Transverse colon (tissue), 4 donors: ENCODE results near the gene PTPRB. TPM values are rescaled to one million over a fixed set of nuclear protein-coding genes. Genes with fewer than 3 reads are reported as not detected.

Experiments
- DNase-seq: peaks from one replicate; pipeline ENCODE4 v3.0.0-alpha.2; 2019
- H3K27ac ChIP-seq, 4 donors: fragments of 200-600 bp; sonication (generic); 2 replicates each; pipeline ENCODE4 v1.5.1; 2016 to 2018; ENCODE audit warnings: inconsistent platforms in 4 of 4
- H3K27me3 ChIP-seq: fragments of 200-600 bp; sonication (generic); 2 replicates; pipeline ENCODE4 v1.5.1; 2017; ENCODE audit warnings: inconsistent platforms
- H3K36me3 ChIP-seq, 4 donors: fragments of 200-600 bp; sonication (generic); 2 replicates each; pipeline ENCODE4 v1.5.1; 2017 to 2019; ENCODE audit warnings: inconsistent platforms in 4 of 4
- H3K4me1 ChIP-seq, 4 donors: fragments of 200-600 bp; sonication (generic); 2 replicates each; pipeline ENCODE4 v1.5.1; 2017 to 2020; ENCODE audit warnings: inconsistent platforms in 4 of 4
- H3K4me3 ChIP-seq, 4 donors: fragments of 200-600 bp; sonication (generic); 1 replicate in 1 of 4; 2 replicates in 3 of 4; pipeline versions ENCODE4 v1.5.1 to v1.6.1; 2017 to 2019; ENCODE audit warnings: inconsistent platforms in 4 of 4
- H3K9me3 ChIP-seq, 2 donors: fragments of 200-600 bp; sonication (generic); 2 replicates each; pipeline ENCODE4 v1.5.1; 2017 to 2019; ENCODE audit warnings: inconsistent platforms in 2 of 2
- CTCF ChIP-seq, 5 experiments: fragments of 200-600 bp in 3 of 5; fragments of 450-650 bp in 2 of 5; sonication (generic) in 3 of 5; IDR thresholded peaks; 1 replicate in 2 of 5; 2 replicates in 3 of 5; pipeline ENCODE4 v1.5.1; 2016 to 2017; ENCODE audit warnings: antibody characterized with exemption in 5 of 5, inconsistent platforms in 3 of 5, mild to moderate bottlenecking in 2 of 5, moderate library complexity in 1 of 5
- EP300 ChIP-seq: sonication (generic); formaldehyde crosslinking; IDR thresholded peaks from one replicate; pipeline ENCODE4 v1.6.1; 2017; ENCODE audit warnings: antibody characterized with exemption, low read depth
- POLR2A ChIP-seq: fragments of 450-650 bp; IDR thresholded peaks from one replicate; pipeline ENCODE4 v1.6.1; 2016; ENCODE audit warnings: antibody characterized with exemption, mild to moderate bottlenecking, moderate library complexity
- POLR2AphosphoS5 ChIP-seq, 3 donors: sonication (generic); formaldehyde crosslinking; IDR thresholded peaks; one replicate each; pipeline ENCODE4 v1.6.1; 2016; ENCODE audit warnings: antibody characterized with exemption in 3 of 3
- WGBS, 2 donors: methylation state at CpG; one replicate each; pipeline ENCODE4 v1.1.5; 2018; ENCODE audit warnings: low coverage in 1 of 2; 5-methylcytosine and 5-hydroxymethylcytosine counted together
- in situ Hi-C, 4 donors: fragments of 200-750 bp; cut with MboI; loops; one replicate each; pipeline versions ENCODE4 v1.15.0 to v1.15.1; 2017; ENCODE audit warnings: low sequenced_read_pairs in 3 of 4, low pct_ligation_motif_present in 1 of 4, low pct_unique_long_range_greater_than_20kb in 1 of 4
- intact Hi-C: fragments of 100-400 bp; cut with DNase I; formaldehyde crosslinking; loops from one replicate; pipeline ENCODE4 v1.15.1; 2023; ENCODE audit warnings: low total_unique reads
- total RNA-seq, 4 donors: library from RNA; depleted of rRNA; stranded (reverse); fragments of >200 nt; gene quantifications; one replicate each; pipeline ENCODE4 v1.1.0, GENCODE V29; 2016

Gene PTPRB
- total RNA-seq, 4 donors from 2014 or later, result 17.2 to 29.7 (median 26.2) TPM

DNA sequence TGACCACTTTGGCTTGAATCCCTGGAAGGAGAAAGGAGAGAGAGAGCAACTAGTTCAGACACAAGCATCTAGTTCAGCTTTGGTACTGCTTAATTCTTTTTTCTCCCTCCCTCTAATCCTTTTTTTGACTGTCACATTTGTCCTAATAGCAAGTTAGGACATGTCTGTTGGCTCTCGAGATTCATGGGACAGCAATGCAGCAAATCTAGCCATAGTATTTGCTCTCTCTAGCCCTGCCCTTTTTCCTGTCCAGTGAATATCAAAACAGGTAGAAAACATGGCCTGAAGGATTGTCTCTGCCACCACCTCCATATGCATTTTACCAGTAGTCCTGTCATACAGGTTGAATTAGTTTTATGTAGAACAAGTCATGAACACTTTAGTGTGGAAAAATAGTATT, 116.4 kb downstream of the PTPRB start:
- peaks cover 0 to 4% (median 0%) of the 10 kb centered on the region in 4 donors for H3K36me3 ChIP-seq
- no peaks in the 10 kb centered on the region for H3K27me3 ChIP-seq
- H3K4me1 ChIP-seq, result no peaks in the 10 kb centered on the region
- no peaks in the 10 kb centered on the region for H3K9me3 ChIP-seq
- H3K4me3 ChIP-seq, result no peak overlapping the region
- in situ Hi-C loops, result no loop called here
- intact Hi-C loops, result no loop called here
- TF ChIP-seq POLR2AphosphoS5 (IDR thresholded peaks at IDR 0.05) (no peak), POLR2A (no peak), CTCF (IDR thresholded peaks at IDR 0.05) (no peak), EP300 (no peak)
- DNase-seq, result no peak
- 83 to 89% methylated on average over 1 of the region's 1 CpG for whole genome bisulfite sequencing, 2 donors
- H3K27ac ChIP-seq, result no peak overlapping the region

DNA sequence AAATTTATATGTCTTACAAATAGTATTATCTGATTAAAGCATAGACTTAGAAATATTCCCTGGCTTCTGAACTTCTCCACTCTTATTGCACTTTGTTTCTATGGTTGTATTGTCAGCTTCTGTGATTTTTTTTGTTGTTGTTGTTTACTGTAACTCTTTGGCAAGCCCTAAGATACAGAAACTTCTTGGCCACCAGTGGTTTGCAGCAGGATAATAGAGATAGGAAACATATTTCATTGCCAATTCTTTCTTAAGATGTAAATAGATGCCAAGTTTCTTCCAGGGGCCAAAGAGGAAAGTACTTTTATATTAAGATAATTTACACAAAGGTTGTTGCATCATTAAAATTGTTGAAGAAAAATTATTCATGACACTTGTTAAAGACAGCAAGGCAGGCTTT, 123.8 kb downstream of the PTPRB start:
- in situ Hi-C loops (no loop called here), intact Hi-C loops (loop anchor here (10.0 kb wide), 1 partner anchor 549 kb away; no protein-coding TSS in a partner anchor)
- DNase-seq, result no peak
- Histone ChIP-seq H3K9me3 (peaks cover 0 to 2% of the 10 kb centered on the region in 2 donors), H3K4me1 (no peaks in the 10 kb centered on the region), H3K27me3 (no peaks in the 10 kb centered on the region), H3K36me3 (no peaks in the 10 kb centered on the region), H3K27ac (no peak overlapping the region), H3K4me3 (no peak overlapping the region)
- TF ChIP-seq CTCF (IDR thresholded peaks at IDR 0.05) (no peak), POLR2AphosphoS5 (IDR thresholded peaks at IDR 0.05) (no peak), POLR2A (no peak), EP300 (no peak)

DNA sequence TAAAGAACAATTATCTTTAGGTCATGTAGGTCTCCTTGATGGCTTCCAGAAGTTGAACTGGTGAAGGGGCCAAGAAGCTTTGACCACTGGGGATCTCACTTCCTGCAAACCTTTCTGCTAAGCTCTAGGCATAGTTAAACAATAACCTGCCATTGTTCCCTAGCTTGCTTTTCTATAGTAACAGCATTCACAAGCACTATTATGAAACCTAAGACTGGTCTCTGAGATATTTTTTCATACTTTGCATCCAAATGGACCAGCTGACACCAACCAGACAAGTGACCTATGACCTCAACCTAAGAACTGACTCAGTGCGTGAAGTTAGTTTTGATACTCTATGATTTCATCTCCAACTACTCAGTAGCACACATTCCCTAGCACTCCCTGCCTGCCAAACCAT, 129.1 kb downstream of the PTPRB start:
- in situ Hi-C loops, result no loop called here
- Histone ChIP-seq H3K9me3 (peaks cover 4 to 6% of the 10 kb centered on the region in 2 donors), H3K4me3 (no peak overlapping the region), H3K36me3 (no peaks in the 10 kb centered on the region), H3K4me1 (no peaks in the 10 kb centered on the region), H3K27me3 (no peaks in the 10 kb centered on the region), H3K27ac (no peak overlapping the region)
- no peak for DNase-seq
- intact Hi-C loops, result no loop called here
- WGBS, 2 donors, result 95% methylated on average over 1 of the region's 1 CpG; no CpG with 5 or more reads in 1 of the 2 donors
- TF ChIP-seq POLR2A (no peak), EP300 (no peak), CTCF (IDR thresholded peaks at IDR 0.05) (no peak)

DNA sequence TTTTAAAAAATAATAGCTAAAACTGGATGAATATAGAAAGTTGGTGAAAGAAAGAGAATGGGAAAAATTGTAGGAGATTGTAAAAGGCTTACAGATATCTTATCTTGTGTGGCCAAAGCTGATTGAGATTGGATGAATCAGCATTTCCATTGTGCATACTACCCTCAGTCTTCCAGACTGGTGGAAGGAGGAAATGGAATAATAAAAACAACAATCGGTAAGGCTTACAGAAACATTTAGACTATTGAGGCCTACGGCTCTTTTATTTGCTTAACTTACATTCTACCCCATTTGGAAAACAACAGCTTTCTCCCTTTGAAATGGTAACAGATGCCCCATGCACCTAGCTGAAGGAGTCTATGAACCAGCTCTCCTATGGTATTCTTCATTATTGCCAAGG, 129.8 kb downstream of the PTPRB start:
- 33 to 69% methylated on average over 1 to 2 of the region's 2 CpGs for WGBS, 2 donors
- Histone ChIP-seq H3K4me1 (no peaks in the 10 kb centered on the region), H3K27me3 (no peaks in the 10 kb centered on the region), H3K27ac (no peak overlapping the region), H3K9me3 (peaks cover 4 to 6% of the 10 kb centered on the region in 2 donors), H3K4me3 (no peak overlapping the region), H3K36me3 (no peaks in the 10 kb centered on the region)
- no peak for DNase-seq
- TF ChIP-seq POLR2AphosphoS5 (IDR thresholded peaks at IDR 0.05) (no peak), EP300 (no peak), CTCF (IDR thresholded peaks at IDR 0.05) (no peak), POLR2A (no peak)
- intact Hi-C loops, result no loop called here
- in situ Hi-C loops, result no loop called here
